Thoracic aorta (tissue), 2 donors: ENCODE measurements around the gene AARSD1. TPM values are rescaled to one million over a fixed set of nuclear protein-coding genes. Genes with fewer than 3 reads are reported as not detected.
"Not testable (repeated sequence)": the region's sequence is repeated elsewhere in the genome, so short reads cannot be mapped to it uniquely, and the experiment has no call there.

Source experiments
- ATAC-seq: fragments of 150-250 bp; one replicate; pipeline ENCODE4 v1.8.0; 2017; ENCODE audit warnings: low read depth; ENCODE audit not compliant: insufficient number of reproducible peaks, low FRiP score
- DNase-seq: peaks from one replicate; pipeline ENCODE4 v3.0.0-alpha.2; 2020; ENCODE audit warnings: low spot score
- H3K27ac ChIP-seq, 2 donors: fragments of 200-600 bp; sonication (generic); 1 replicate in 1 of 2; 2 replicates in 1 of 2; pipeline ENCODE4 v1.5.1; 2016; ENCODE audit warnings: mild to moderate bottlenecking in 2 of 2, moderate library complexity in 2 of 2
- H3K27me3 ChIP-seq: fragments of 200-600 bp; sonication (generic); replicated peaks from 2 replicates; pipeline ENCODE4 v1.6.0; 2016; ENCODE audit warnings: mild to moderate bottlenecking; ENCODE audit not compliant: insufficient read depth
- H3K36me3 ChIP-seq: fragments of 200-600 bp; sonication (generic); one replicate; pipeline ENCODE4 v1.5.1; 2016
- H3K4me1 ChIP-seq, 2 donors: fragments of 200-600 bp; sonication (generic); 1 replicate in 1 of 2; 2 replicates in 1 of 2; pipeline versions ENCODE4 v1.5.1 to v1.6.0; 2016; ENCODE audit warnings: low read depth in 2 of 2, mild to moderate bottlenecking in 1 of 2; ENCODE audit not compliant: control insufficient read depth in 1 of 2
- H3K4me3 ChIP-seq: fragments of 200-600 bp; sonication (generic); 2 replicates; pipeline ENCODE4 v1.5.1; 2016; ENCODE audit warnings: mild to moderate bottlenecking
- H3K9me3 ChIP-seq: fragments of 200-600 bp; sonication (generic); 2 replicates; pipeline ENCODE4 v1.5.1; 2016
- CTCF ChIP-seq: fragments of 200-600 bp; sonication (generic); IDR thresholded peaks from one replicate; pipeline ENCODE4 v1.5.1; 2019; ENCODE audit warnings: antibody characterized with exemption
- total RNA-seq, 2 donors: library from RNA; depleted of rRNA; stranded (reverse); fragments of >200 nt; gene quantifications; one replicate each; pipeline versions ENCODE4 v1.1.0 to v1.2.3, GENCODE V29; 2016

Gene AARSD1
- total RNA-seq, 2 donors from 2014 or later = 26.0 to 35.5 TPM

- Histone ChIP-seq H3K9me3 (no peaks in the 10 kb centered on the region), H3K36me3 (no peaks in the 10 kb centered on the region), H3K27me3 (no peaks in the 10 kb centered on the region), H3K27ac (peak within 1 kb of the TSS; percentile 61 to 65), H3K4me3 (peak within 1 kb of the TSS; percentile 82), H3K4me1 (peaks cover 5 to 21% of the 10 kb centered on the region in 2 donors)
- DNase-seq (peak; percentile 22), ATAC-seq (peak; percentile 42)
- TF ChIP-seq CTCF = no peak
These were observed 15.4 kb upstream of the AARSD1 start, which contains the start of gene PTGES3L for GRCh38 chr17:42979511-42980273. Gene PTGES3L, minus strand, starts transcription at chr17:42980080. Its CDS starts 27 bp downstream, at chr17:42980053.

GRCh38 chr17:42975701-42976100 lies 11.4 kb upstream of the AARSD1 start:
- not testable (repeated sequence) for H3K27me3 ChIP-seq, DNase-seq, H3K4me3 ChIP-seq, H3K36me3 ChIP-seq, H3K9me3 ChIP-seq, ATAC-seq, H3K27ac ChIP-seq
- peaks cover 0 to 11% of the 10 kb centered on the region in 2 donors for H3K4me1 ChIP-seq

GRCh38 chr17:42975265-42975664 lies 11.0 kb upstream of the AARSD1 start:
- no peaks in the 10 kb centered on the region for H3K27me3 ChIP-seq
- TF ChIP-seq CTCF = no peak
- ATAC-seq = no peak
- H3K4me1 ChIP-seq = peaks cover 0 to 11% of the 10 kb centered on the region in 2 donors
- no peaks in the 10 kb centered on the region for H3K9me3 ChIP-seq
- no peaks in the 10 kb centered on the region for H3K36me3 ChIP-seq
- H3K4me3 ChIP-seq = no peak overlapping the region
- DNase-seq = no peak
- no peak overlapping the region for H3K27ac ChIP-seq

- not testable (repeated sequence) for H3K27ac ChIP-seq, H3K9me3 ChIP-seq
These were observed 9.1 kb upstream of the AARSD1 start for GRCh38 chr17:42973323-42973722.

GRCh38 chr17:42971589-42971988 lies 7.3 kb upstream of the AARSD1 start:
- Histone ChIP-seq H3K4me3 (no peak overlapping the region), H3K27ac (no peak overlapping the region), H3K27me3 (no peaks in the 10 kb centered on the region), H3K4me1 (no peaks in the 10 kb centered on the region), H3K9me3 (no peaks in the 10 kb centered on the region), H3K36me3 (no peaks in the 10 kb centered on the region)
- no peak for DNase-seq
- no peak for TF ChIP-seq CTCF
- no peak for ATAC-seq

More at GRCh38 chr17:42973323-42973722, 9.1 kb upstream of the AARSD1 start:
- not testable (repeated sequence) for DNase-seq, H3K27me3 ChIP-seq, H3K36me3 ChIP-seq, ATAC-seq, H3K4me3 ChIP-seq, H3K4me1 ChIP-seq

- TF ChIP-seq CTCF = no peak
- Histone ChIP-seq H3K4me3 (no peak overlapping the region), H3K36me3 (no peaks in the 10 kb centered on the region), H3K4me1 (no peaks in the 10 kb centered on the region), H3K27me3 (no peaks in the 10 kb centered on the region), H3K27ac (no peak overlapping the region), H3K9me3 (no peaks in the 10 kb centered on the region)
- no peak for DNase-seq
- ATAC-seq = no peak
These were observed 4.8 kb upstream of the AARSD1 start for GRCh38 chr17:42969001-42969581.
